ENCODE data around the gene FNDC3A.
"Not testable (repeated sequence)": the region's sequence is repeated elsewhere in the genome, so short reads cannot be mapped to it uniquely, and the experiment has no call there.

Gene FNDC3A

GRCh38 chr13:49052813-49053212 is 77.1 kb downstream of the FNDC3A start:
- no peak for DNase-seq

GRCh38 chr13:49053215-49053614 is 77.5 kb downstream of the FNDC3A start:
- no peak for DNase-seq

- no peak for DNase-seq
Observed at GRCh38 chr13:49053906-49054305, 78.2 kb downstream of the FNDC3A start.

GRCh38 chr13:49055021-49055420 is 79.3 kb downstream of the FNDC3A start:
- DNase-seq = no peak

GRCh38 chr13:49057176-49057575 is 81.5 kb downstream of the FNDC3A start:
- DNase-seq = no peak

GRCh38 chr13:49058761-49059160 is 83.0 kb downstream of the FNDC3A start:
- no peak for DNase-seq

- no peak for DNase-seq
Observed at GRCh38 chr13:49060678-49061387, 85.1 kb downstream of the FNDC3A start.

GRCh38 chr13:49061388-49061752 is 85.7 kb downstream of the FNDC3A start:
- DNase-seq = not testable (repeated sequence)

GRCh38 chr13:49062297-49062896 is 86.7 kb downstream of the FNDC3A start:
- DNase-seq = no peak

GRCh38 chr13:49063011-49063410 is 87.3 kb downstream of the FNDC3A start:
- no peak for DNase-seq

GRCh38 chr13:49063497-49063896 is 87.8 kb downstream of the FNDC3A start:
- DNase-seq = no peak

GRCh38 chr13:49064476-49064875 is 88.8 kb downstream of the FNDC3A start:
- no peak for DNase-seq

- no peak for DNase-seq
Observed at GRCh38 chr13:49066856-49067255, 91.1 kb downstream of the FNDC3A start.

GRCh38 chr13:49068498-49068897 is 92.8 kb downstream of the FNDC3A start:
- DNase-seq = not testable (repeated sequence)

GRCh38 chr13:49070021-49070420 is 94.3 kb downstream of the FNDC3A start:
- not testable (repeated sequence) for DNase-seq

- DNase-seq = no peak
Observed at GRCh38 chr13:49071341-49071937, 95.7 kb downstream of the FNDC3A start.

GRCh38 chr13:49082653-49083536 is 107.2 kb downstream of the FNDC3A start:
- DNase-seq = no peak

GRCh38 chr13:49084961-49085360 is 109.2 kb downstream of the FNDC3A start:
- DNase-seq = no peak

GRCh38 chr13:49086722-49087121 is 111.0 kb downstream of the FNDC3A start:
- DNase-seq = no peak

GRCh38 chr13:49093376-49093775 is 117.7 kb downstream of the FNDC3A start:
- no peak for DNase-seq

GRCh38 chr13:49097374-49097773 is 121.7 kb downstream of the FNDC3A start:
- DNase-seq = no peak

- DNase-seq = no peak
Observed at GRCh38 chr13:49098198-49098597, 122.5 kb downstream of the FNDC3A start.

GRCh38 chr13:49098771-49099512 is 123.2 kb downstream of the FNDC3A start:
- DNase-seq = no peak

Measured in NCI-H1417 treated with DMSO at 0.1 percent for 48 hours (cell line).